Activated naive CD4-positive, alpha-beta T cell treated with anti-CD3 and anti-CD28 coated beads, Interleukin-2, amount 50 U/mL, for 72 hours (primary cell): ENCODE measurements around the gene EPHX1. TPM values are rescaled to one million over a fixed set of nuclear protein-coding genes. Genes with fewer than 3 reads are reported as not detected.
"Not testable (repeated sequence)": the region's sequence is repeated elsewhere in the genome, so short reads cannot be mapped to it uniquely, and the experiment has no call there.

ENCODE experiments used
- ATAC-seq, 2 donors: fragments of 150-1000 bp; cut with Tn5 transposase; 2 replicates each; pipeline ENCODE4 v1.10.0; 2021; ENCODE audit warnings: mild to moderate bottlenecking in 2 of 2, moderate library complexity in 2 of 2
- DNase-seq, 2 donors: peaks; one replicate each; pipeline ENCODE4 v3.0.0; 2021 to 2022; ENCODE audit warnings: low spot score in 2 of 2
- H3K27ac Mint-ChIP-seq, 2 donors: one replicate each; pipeline ENCODE4 v1.8.0; 2022; ENCODE audit warnings: mild to moderate bottlenecking in 2 of 2, mixed read lengths in 2 of 2
- H3K36me3 Mint-ChIP-seq, 2 donors: one replicate each; pipeline ENCODE4 v1.8.0; 2022; ENCODE audit warnings: mixed read lengths in 2 of 2
- H3K9me3 Mint-ChIP-seq, 2 donors: one replicate each; pipeline ENCODE4 v1.8.0; 2022; ENCODE audit warnings: mixed read lengths in 2 of 2
- total RNA-seq, 2 donors: library from RNA; stranded (reverse); gene quantifications; one replicate each; pipeline ENCODE4 v1.2.3, GENCODE V29; 2022

Gene EPHX1
- total RNA-seq, 2 donors from 2014 or later = 3.1 TPM

- Mint-ChIP-seq H3K27ac (no peak overlapping the region), H3K9me3 (no peaks in the 10 kb centered on the region)
Observed at GRCh38 chr1:225876900-225877510, 67.1 kb downstream of the EPHX1 start.

DNA sequence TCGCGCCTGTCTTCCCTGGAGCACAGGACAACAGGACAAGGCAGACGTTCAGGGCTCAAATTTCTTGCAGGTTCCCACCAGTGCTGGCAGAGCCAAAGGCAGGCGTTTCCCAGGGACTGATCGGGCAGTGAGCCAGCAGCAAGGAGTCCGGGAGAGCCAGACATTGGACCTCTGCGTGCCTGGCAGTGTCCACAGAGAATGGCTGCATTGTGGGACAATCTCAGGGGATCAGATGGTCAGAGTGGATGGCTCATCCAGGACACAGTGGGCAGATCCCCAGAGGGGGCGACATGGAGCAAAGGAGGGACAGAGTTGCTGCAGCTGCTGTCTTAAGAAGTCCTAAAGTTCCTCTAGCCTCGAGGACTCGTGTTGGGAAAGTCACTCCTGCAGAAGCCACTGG lies 67.7 kb downstream of the EPHX1 start:
- no peak overlapping the region for H3K27ac Mint-ChIP-seq
- ATAC-seq = no peak
- peaks cover 0 to 9% of the 10 kb centered on the region in 2 donors for H3K36me3 Mint-ChIP-seq

More at GRCh38 chr1:225876900-225877510, 67.1 kb downstream of the EPHX1 start:
- no peak for ATAC-seq
- peaks cover 0 to 9% of the 10 kb centered on the region in 2 donors for H3K36me3 Mint-ChIP-seq
- DNase-seq = no peak

DNA sequence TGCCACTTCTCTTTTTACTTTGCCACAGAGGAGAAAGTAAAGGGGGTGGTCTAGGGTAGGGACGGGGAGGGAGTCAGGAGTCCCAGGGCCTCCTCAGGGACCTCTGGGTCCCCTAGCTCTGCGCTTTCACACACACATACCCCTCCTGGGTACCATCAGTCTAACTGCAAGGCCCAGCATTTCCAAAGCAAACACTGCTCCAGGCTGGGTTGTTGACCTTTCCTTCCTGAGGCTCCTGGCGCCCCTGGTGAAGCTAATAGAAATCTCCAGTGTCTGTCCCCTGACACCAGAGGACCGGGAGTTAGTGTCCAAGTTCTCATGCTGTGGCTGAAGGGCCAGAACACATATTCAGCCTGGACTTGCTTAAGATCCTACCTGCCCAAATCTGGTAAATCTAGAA lies 68.4 kb downstream of the EPHX1 start:
- no peak for ATAC-seq
- Mint-ChIP-seq H3K9me3 (no peaks in the 10 kb centered on the region), H3K36me3 (peaks cover 0 to 9% of the 10 kb centered on the region in 2 donors), H3K27ac (no peak overlapping the region)
- DNase-seq = no peak

More for the DNA sequence above, 67.7 kb downstream of the EPHX1 start:
- DNase-seq = no peak
- no peaks in the 10 kb centered on the region for H3K9me3 Mint-ChIP-seq

GRCh38 chr1:225879521-225880221 lies 69.7 kb downstream of the EPHX1 start:
- Mint-ChIP-seq H3K27ac (peak overlapping the region; percentile 12 to 85), H3K36me3 (peaks cover 0 to 9% of the 10 kb centered on the region in 2 donors), H3K9me3 (no peaks in the 10 kb centered on the region)
- no peak for ATAC-seq
- DNase-seq = no peak

- Mint-ChIP-seq H3K27ac (peak overlapping the region; percentile 12 to 85), H3K36me3 (peaks cover 0 to 9% of the 10 kb centered on the region in 2 donors), H3K9me3 (no peaks in the 10 kb centered on the region)
- no peak for DNase-seq
- no peak for ATAC-seq
Observed at GRCh38 chr1:225880222-225880588, 70.3 kb downstream of the EPHX1 start.

DNA sequence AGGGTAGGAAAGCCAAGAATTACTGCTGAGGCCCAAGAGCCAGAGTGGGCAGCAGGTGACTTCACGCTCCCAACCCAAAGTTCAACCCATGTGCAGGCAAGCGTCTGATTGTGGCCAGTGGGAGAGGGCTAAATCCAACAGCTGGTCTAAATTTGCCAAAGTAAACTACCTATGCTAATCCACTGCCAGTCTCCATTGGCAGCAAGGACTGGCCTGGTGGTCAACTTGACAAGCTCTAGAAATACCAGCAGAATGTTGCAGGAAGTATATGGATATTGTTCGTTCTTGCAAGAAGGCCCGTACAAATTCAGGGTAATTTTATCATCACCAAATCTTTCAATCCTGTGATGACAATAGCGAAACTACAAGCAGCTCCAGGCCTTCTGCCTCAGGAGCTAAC lies 70.7 kb downstream of the EPHX1 start:
- no peak for ATAC-seq
- Mint-ChIP-seq H3K36me3 (peaks cover 0 to 9% of the 10 kb centered on the region in 2 donors), H3K27ac (peak overlapping the region in 1 of 2 donors; percentile 85), H3K9me3 (no peaks in the 10 kb centered on the region)
- DNase-seq = no peak

DNA sequence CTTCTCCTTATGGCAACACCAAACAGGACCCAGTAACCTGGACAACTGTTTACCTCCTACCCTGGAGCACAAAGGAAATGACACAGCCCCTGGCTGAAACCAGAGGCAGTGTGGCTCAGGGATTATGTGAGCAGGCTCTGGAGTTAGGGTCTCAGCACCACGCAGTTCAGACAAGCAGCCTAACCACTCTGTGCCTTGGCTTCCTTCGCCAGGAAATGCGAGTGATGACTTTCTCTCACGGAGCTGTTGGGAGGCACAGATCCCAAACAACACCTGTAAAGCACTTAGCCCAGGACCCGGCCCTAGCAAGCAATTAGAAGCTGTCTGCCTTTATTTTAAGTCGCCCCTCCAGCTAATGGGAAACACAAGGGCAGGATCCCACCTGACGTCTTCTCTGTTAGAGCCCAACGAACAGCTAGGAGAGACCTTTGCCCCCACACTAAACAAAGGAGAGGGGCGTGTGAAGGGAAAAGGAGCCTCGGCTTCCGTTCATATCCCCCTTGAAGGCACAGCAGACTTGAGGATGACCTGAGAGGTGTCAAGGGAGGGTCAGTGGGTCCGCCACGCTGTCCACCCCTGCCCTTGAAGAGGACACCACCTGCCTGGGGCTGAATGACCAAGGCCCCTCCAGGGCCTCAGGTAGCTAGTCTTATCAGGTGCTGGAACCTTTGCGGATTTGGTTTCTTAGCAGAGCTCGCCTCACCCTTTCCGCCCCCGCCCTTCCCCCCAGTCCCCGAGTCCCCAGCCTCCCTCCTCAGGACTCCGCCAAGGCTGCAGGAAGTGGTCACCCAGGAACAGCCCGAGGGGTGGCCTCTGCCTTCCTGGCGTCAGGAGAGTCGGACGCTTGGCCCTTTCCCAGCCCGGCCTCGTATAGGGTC lies 71.4 kb downstream of the EPHX1 start:
- DNase-seq (peak; percentile 41 to 71), ATAC-seq (peak; percentile 68 to 78)
- peak overlapping the region; percentile 81 to 85 for H3K27ac Mint-ChIP-seq
- no peaks in the 10 kb centered on the region for H3K9me3 Mint-ChIP-seq
- H3K36me3 Mint-ChIP-seq = peaks cover 0 to 9% of the 10 kb centered on the region in 2 donors

- H3K9me3 Mint-ChIP-seq = no peaks in the 10 kb centered on the region
- H3K36me3 Mint-ChIP-seq = peaks cover 0 to 7% of the 10 kb centered on the region in 2 donors
- peak within 1 kb of the TSS; percentile 84 to 85 for H3K27ac Mint-ChIP-seq
- ATAC-seq (peak; percentile 69 to 80), DNase-seq (peak; percentile 84 to 87)
Observed at GRCh38 chr1:225881959-225882693, 72.2 kb downstream of the EPHX1 start, which contains the start of gene TMEM63A. TMEM63A (minus strand) TSS chr1:225882380; CDS start chr1:225877580, 4,800 bp downstream.

GRCh38 chr1:225882694-225883615 lies 73.0 kb downstream of the EPHX1 start:
- Mint-ChIP-seq H3K36me3 (no peaks in the 10 kb centered on the region), H3K27ac (peak overlapping the region; percentile 84 to 85), H3K9me3 (no peaks in the 10 kb centered on the region)
- ATAC-seq (peak; percentile 35 to 48), DNase-seq (peak; percentile 44 to 62)

- Mint-ChIP-seq H3K36me3 (no peaks in the 10 kb centered on the region), H3K27ac (peak overlapping the region in 1 of 2 donors; percentile 85), H3K9me3 (no peaks in the 10 kb centered on the region)
- ATAC-seq (no peak), DNase-seq (no peak)
Observed at GRCh38 chr1:225883616-225884265, 73.8 kb downstream of the EPHX1 start.

- Mint-ChIP-seq H3K27ac (no peak overlapping the region), H3K36me3 (no peaks in the 10 kb centered on the region), H3K9me3 (no peaks in the 10 kb centered on the region)
- DNase-seq = no peak
- ATAC-seq = no peak
Observed at GRCh38 chr1:225885336-225885735, 75.4 kb downstream of the EPHX1 start.

- no peaks in the 10 kb centered on the region for H3K36me3 Mint-ChIP-seq
- no peak for ATAC-seq
- DNase-seq = no peak
- H3K27ac Mint-ChIP-seq = no peak overlapping the region
- H3K9me3 Mint-ChIP-seq = no peaks in the 10 kb centered on the region
Observed at GRCh38 chr1:225886159-225887029, 76.5 kb downstream of the EPHX1 start.

- H3K27ac Mint-ChIP-seq = no peak overlapping the region
Observed at GRCh38 chr1:225887030-225887314, 77.0 kb downstream of the EPHX1 start.

GRCh38 chr1:225887554-225888288 lies 77.8 kb downstream of the EPHX1 start:
- not testable (repeated sequence) for H3K36me3 Mint-ChIP-seq, ATAC-seq, DNase-seq, H3K9me3 Mint-ChIP-seq, H3K27ac Mint-ChIP-seq

More at GRCh38 chr1:225887030-225887314, 77.0 kb downstream of the EPHX1 start:
- H3K9me3 Mint-ChIP-seq = no peaks in the 10 kb centered on the region
- no peak for ATAC-seq
- no peak for DNase-seq
- H3K36me3 Mint-ChIP-seq = no peaks in the 10 kb centered on the region
